K562 (cell line): ENCODE results near the gene CDK5RAP3. TPM values are rescaled to one million over a fixed set of nuclear protein-coding genes. Genes with fewer than 3 reads are reported as not detected.

Source experiments
- ATAC-seq: fragments of 200-7000 bp; cut with Tn5 transposase; 3 replicates; pipeline ENCODE4 v1.9.1; 2020; ENCODE audit warnings: moderate library complexity
- Bru-seq: library from RNA; stranded (reverse); fragments of 400-500 nt; gene quantifications from one replicate; lab custom pipeline; 2021; lab: Mats Ljungman, UMichigan
- BruChase-seq, 2 experiments: library from RNA; stranded (reverse); fragments of 400-500 nt; gene quantifications; one replicate each; lab custom pipeline; 2021; lab: Mats Ljungman, UMichigan
- BruUV-seq: library from RNA; stranded (reverse); fragments of 400-500 nt; replicated peaks from 2 replicates; lab custom pipeline; 2021; lab: Mats Ljungman, UMichigan
- CTCF ChIA-PET: fragments of 300-600 bp; formaldehyde crosslinking; extraction: SDS; loops from one replicate; lab custom pipeline; 2021; ENCODE audit warnings: low intra/inter-chr PET ratio; lab: Yijun Ruan, JAX
- POLR2A ChIA-PET: fragments of 300-600, 350-650 bp; sonication (Branson Sonifier 250); formaldehyde crosslinking; extraction: SDS; loops from one replicate; lab custom pipeline; 2021; ENCODE audit warnings: antibody characterized with exemption, inconsistent platforms; lab: Yijun Ruan, JAX
- DNase-seq, 4 experiments: peaks; one replicate each; pipeline versions ENCODE4 v3.0.0 to v3.0.0-alpha.2; 2011 to 2018; ENCODE audit warnings: low spot score in 3 of 4, mixed read lengths in 3 of 4; ENCODE audit errors: extremely low read depth in 1 of 4
- FAIRE-seq: peaks from 2 replicates; lab custom pipeline; 2011; peaks lifted over from hg19 to GRCh38; lab: Jason Lieb, UNC
- H2AFZ ChIP-seq: 2 replicates; pipeline ENCODE4 v1.6.0; 2011; ENCODE audit warnings: low read depth, low read length, control low read depth, inconsistent platforms
- H3K27ac ChIP-seq: fragments of 200-600 bp; 3 replicates; pipeline ENCODE4 v1.8.0; 2011; ENCODE audit warnings: low read depth, mild to moderate bottlenecking, control low read depth, inconsistent platforms, low read length, moderate library complexity, mixed read lengths; ENCODE audit errors: extremely low read depth
- H3K27me3 ChIP-seq, 2 experiments: fragments of 300-600 bp in 1 of 2; 2 replicates in 1 of 2; 3 replicates in 1 of 2; pipeline versions ENCODE4 v1.6.0 to v1.8.0; 2011; ENCODE audit warnings: inconsistent platforms in 2 of 2, low read length in 2 of 2, mild to moderate bottlenecking in 1 of 2, mixed read lengths in 1 of 2, moderate library complexity in 1 of 2; ENCODE audit not compliant: control insufficient read depth in 2 of 2, insufficient read depth in 2 of 2
- H3K36me3 ChIP-seq: fragments of 300-600 bp; 3 replicates; pipeline ENCODE4 v1.8.0; 2011; ENCODE audit warnings: mild to moderate bottlenecking, low read length, inconsistent platforms; ENCODE audit not compliant: control insufficient read depth, insufficient read depth
- H3K4me1 ChIP-seq, 2 experiments: fragments of 200-600 bp in 1 of 2; replicated peaks in 1 of 2; 2 replicates in 1 of 2; 3 replicates in 1 of 2; pipeline versions ENCODE4 v1.5.1 to v1.8.0; 2011; ENCODE audit warnings: inconsistent platforms in 2 of 2, low read length in 2 of 2, mild to moderate bottlenecking in 1 of 2, mixed read lengths in 1 of 2, moderate library complexity in 1 of 2; ENCODE audit not compliant: control insufficient read depth in 2 of 2, insufficient read depth in 2 of 2
- H3K4me2 ChIP-seq: 2 replicates; pipeline ENCODE4 v1.6.1; 2011; ENCODE audit warnings: low read length, control low read depth, inconsistent platforms, mixed read lengths; ENCODE audit not compliant: insufficient read depth
- H3K4me3 ChIP-seq: fragments of 200-600 bp; sonication (generic), shearing (Covaris generic); 2 replicates; pipeline ENCODE4 v1.5.1; 2016; ENCODE audit warnings: control low read depth, inconsistent platforms
- H3K79me2 ChIP-seq: fragments of 200-600 bp; 3 replicates; pipeline ENCODE4 v1.8.0; 2011; ENCODE audit warnings: low read length, inconsistent platforms; ENCODE audit not compliant: control insufficient read depth, insufficient read depth
- H3K9ac ChIP-seq, 2 experiments: 2 replicates each; pipeline versions ENCODE4 v1.6.0 to v1.6.1; 2011; ENCODE audit warnings: low read depth in 2 of 2, low read length in 2 of 2, control low read depth in 1 of 2, inconsistent platforms in 1 of 2, mild to moderate bottlenecking in 1 of 2, mixed read lengths in 1 of 2; ENCODE audit not compliant: insufficient read depth in 1 of 2
- H3K9me1 ChIP-seq: one replicate; pipeline ENCODE4 v1.6.0; 2011; ENCODE audit warnings: inconsistent platforms, mild to moderate bottlenecking, low read length, moderate library complexity; ENCODE audit not compliant: control insufficient read depth, insufficient read depth
- H3K9me3 ChIP-seq: replicated peaks from 2 replicates; pipeline ENCODE4 v1.5.1; 2011; ENCODE audit warnings: low read depth, low read length, inconsistent platforms; ENCODE audit not compliant: control insufficient read depth, insufficient read depth
- H4K20me1 ChIP-seq: replicated peaks from 2 replicates; pipeline ENCODE4 v1.6.1; 2011; ENCODE audit warnings: low read length, inconsistent platforms, mixed read lengths; ENCODE audit not compliant: control insufficient read depth, insufficient read depth
- CBFB ChIP-seq: sonication (generic); formaldehyde crosslinking; IDR thresholded peaks from 2 replicates; pipeline ENCODE4 v1.4.0; 2020; ENCODE audit warnings: mild to moderate bottlenecking, missing genetic modification reagents
- ELF4 ChIP-seq: fragments of 450-650 bp; formaldehyde crosslinking; IDR thresholded peaks from 2 replicates; pipeline ENCODE4 v1.4.0; 2022; ENCODE audit warnings: missing genetic modification characterization
- EWSR1 ChIP-seq: fragments of 450-650 bp; IDR thresholded peaks from 2 replicates; pipeline ENCODE4 v1.6.1; 2018; ENCODE audit warnings: borderline replicate concordance, mild to moderate bottlenecking, low read depth, moderate library complexity; ENCODE audit not compliant: partially characterized antibody
- MAZ ChIP-seq, 2 experiments: fragments of 450-650 bp in 1 of 2; sonication (generic) in 1 of 2; formaldehyde crosslinking; IDR thresholded peaks in 1 of 2; conservative IDR thresholded peaks in 1 of 2; 2 replicates each; pipeline versions ENCODE4 v1.4.0 to v1.5.0; 2020; ENCODE audit warnings: mild to moderate bottlenecking in 1 of 2, missing genetic modification reagents in 1 of 2
- TBP ChIP-seq: optimal IDR thresholded peaks from 2 replicates; pipeline ENCODE3; 2011; ENCODE audit warnings: low read depth, low read length, improper control_type of control experiment
- TFAM ChIP-seq: fragments of 250-450 bp; sonication (Bioruptor Pico); conservative IDR thresholded peaks from 2 replicates; pipeline ENCODE4 v1.5.0; 2021; ENCODE audit warnings: mild to moderate bottlenecking, moderate library complexity
- TRIM24 ChIP-seq, 2 experiments: fragments of 450-650 bp; IDR thresholded peaks; 2 replicates each; pipeline ENCODE4 v1.6.1; 2016
- ZC3H4 ChIP-seq: sonication (generic); formaldehyde crosslinking; IDR thresholded peaks from 2 replicates; pipeline ENCODE4 v1.9.0; 2021; ENCODE audit warnings: missing genetic modification reagents, borderline replicate concordance
- ZNF134 ChIP-seq: fragments of 250-450 bp; sonication (Bioruptor Pico); conservative IDR thresholded peaks from 2 replicates; pipeline ENCODE4 v1.4.0; 2020
- ZNF224 ChIP-seq: sonication (generic); formaldehyde crosslinking; IDR thresholded peaks from 2 replicates; pipeline ENCODE4 v1.8.0; 2022; ENCODE audit warnings: mild to moderate bottlenecking, missing genetic modification reagents
- ZNF518B ChIP-seq: fragments of 250-450 bp; sonication (Bioruptor Pico); IDR thresholded peaks from 2 replicates; pipeline ENCODE4 v1.5.0; 2021; ENCODE audit warnings: mild to moderate bottlenecking, moderate library complexity
- ZNF77 ChIP-seq: fragments of 250-450 bp; sonication (Bioruptor Pico); IDR thresholded peaks from 2 replicates; pipeline ENCODE4 v1.5.0; 2020
- WGBS: fragments of 100-300 bp; shearing (Covaris generic); methylation state at CpG from one replicate; pipeline ENCODE4 v1.1.6; 2016; ENCODE audit warnings: low coverage, mixed read lengths; ENCODE audit not compliant: insufficient coverage; ENCODE audit errors: missing lambda C conversion rate; 5-methylcytosine and 5-hydroxymethylcytosine counted together
- in situ Hi-C: fragments of 300-500 bp; cut with MboI; formaldehyde crosslinking; loops from 4 replicates; pipeline ENCODE4 v1.15.0; 2018; ENCODE audit warnings: inconsistent platforms, mixed read lengths
- intact Hi-C: fragments of 100-400 bp; cut with micrococcal nuclease; formaldehyde crosslinking; loops from 2 replicates; pipeline ENCODE4 v1.14.2; 2022
- long read RNA-seq, 3 experiments: library from polyadenylated mRNA in 2 of 3; library from RNA in 1 of 3; unstranded in 2 of 3; stranded (forward) in 1 of 3; transcript quantifications; one replicate each; pipeline ENCODE4 v2.0.0, GENCODE V29; 2019 to 2022
- polyA minus RNA-seq, 3 experiments: library from RNA; depleted of rRNA, polyadenylated mRNA; stranded (reverse); fragments of >200 nt; gene quantifications; 2 replicates each; pipeline ENCODE4 v1.2.3, GENCODE V29; 2011
- polyA plus RNA-seq, 8 experiments: library from polyadenylated mRNA; depleted of rRNA in 4 of 8; stranded (reverse) in 5 of 8; unstranded in 3 of 8; fragments of >200 nt; fragmentation: Nextera tagmentation in 2 of 8; fragmentation: Illumina TruSeq in 1 of 8; extraction: Ambion mirVana in 2 of 8; extraction: Trizol in 1 of 8; gene quantifications; 2 replicates each; pipeline versions ENCODE4 v1.2.1 to v1.2.3, GENCODE V29; 2011 to 2014; ENCODE audit warnings: inconsistent platforms in 1 of 8, missing spikeins in 1 of 8
- total RNA-seq, 7 experiments: library from RNA; depleted of rRNA in 6 of 7; stranded (reverse); fragments of >200 nt in 6 of 7; fragmentation: Illumina TruSeq in 2 of 7; extraction: Trizol in 2 of 7; gene quantifications; 2 replicates each; pipeline versions ENCODE4 v1.2.1 to v1.2.3, GENCODE V29; 2011 to 2021; ENCODE audit warnings: low replicate concordance in 1 of 7

Gene CDK5RAP3
- total RNA-seq (2011; cell fraction: chromatin; rRNA removed; ENCODE audit: low replicate concordance), result 452 and 764 TPM in 2 replicates
- total RNA-seq (2011; cell fraction: nucleolus; rRNA removed), result 478 and 540 TPM in 2 replicates
- total RNA-seq (2011; cell fraction: nucleoplasm; rRNA removed), result 403 and 415 TPM in 2 replicates
- total RNA-seq (2014; rRNA removed) (85.0 and 91.5 TPM in 2 replicates), total RNA-seq (2014; rRNA removed; fragmentation: Illumina TruSeq; extraction: Trizol) (70.8 and 71.7 TPM in 2 replicates), total RNA-seq (2015; rRNA removed; fragmentation: Illumina TruSeq; extraction: Trizol) (67.0 and 73.7 TPM in 2 replicates), total RNA-seq (2021) (113 and 131 TPM in 2 replicates), polyA plus RNA-seq (2011; rRNA removed) (132 and 208 TPM in 2 replicates), polyA plus RNA-seq (2014; fragmentation: Illumina TruSeq; extraction: Trizol) (96.7 and 100 TPM in 2 replicates), polyA plus RNA-seq (2014; fragmentation: Nextera tagmentation; extraction: Ambion mirVana) (10 to 100 TPM; 44.2 to 73.0 TPM), polyA plus RNA-seq (2014; rRNA removed) (152 and 202 TPM in 2 replicates), polyA minus RNA-seq (2011; rRNA and poly(A)+ RNA removed) (81.6 and 111 TPM in 2 replicates), Bru-seq, nascent RNA (percentile 69 among the genes with signal in this experiment), BruChase-seq, experiment 1, labeled RNA remaining after a 2-hour chase (percentile 64 among the genes with signal in this experiment), BruChase-seq, experiment 2, labeled RNA remaining after a 6-hour chase (percentile 72 among the genes with signal in this experiment)
- 78.0 and 96.3 TPM in 2 replicates for polyA plus RNA-seq (2011; cell fraction: cytosol; rRNA removed)
- 1,392 and 1,556 TPM in 2 replicates for polyA plus RNA-seq (2011; cell fraction: nucleus; rRNA removed)
- polyA plus RNA-seq (2012), result 134 and 270 TPM in 2 replicates
- 35.1 and 37.0 TPM in 2 replicates for polyA minus RNA-seq (2011; cell fraction: cytosol; rRNA and poly(A)+ RNA removed)
- polyA minus RNA-seq (2011; cell fraction: nucleus; rRNA and poly(A)+ RNA removed), result 206 and 291 TPM in 2 replicates
- long read RNA-seq, experiment 1, transcript CDK5RAP3-231 (12 exons, 2,759 nt), result minor isoform, 5 of 181 reads
- long read RNA-seq, experiment 1, transcript CDK5RAP3-201 (14 exons, 1,866 nt), result major isoform, 125 of 181 reads
- long read RNA-seq, experiment 1, partial matches to known transcripts, result 25 of 181 reads
- long read RNA-seq, experiment 1, other reads (novel, unspliced or antisense), result 26 of 181 reads
- long read RNA-seq, experiment 2, transcript CDK5RAP3-218 (13 exons, 1,957 nt), result minor isoform, 6 of 55 reads
- long read RNA-seq, experiment 2, transcript CDK5RAP3-236 (14 exons, 1,862 nt), result major isoform, 21 of 55 reads
- long read RNA-seq, experiment 2, partial matches to known transcripts, result 13 of 55 reads
- long read RNA-seq, experiment 2, other reads (novel, unspliced or antisense), result 14 of 55 reads
- long read RNA-seq, experiment 3, transcript CDK5RAP3-201 (14 exons, 1,866 nt), result major isoform, 73 of 96 reads
- long read RNA-seq, experiment 3, partial matches to known transcripts, result 15 of 96 reads
- long read RNA-seq, experiment 3, other reads (novel, unspliced or antisense), result 4 of 96 reads

GRCh38 chr17:47970725-47971499 is at the start of gene CDK5RAP3:
Gene CDK5RAP3 (plus strand): TSS chr17:47971113. CDS start chr17:47971147, 34 bp downstream.
- H3K27me3 ChIP-seq, result no peaks in the 10 kb centered on the region
- H3K27ac ChIP-seq, result peak within 1 kb of the TSS; percentile 84
- H3K4me1 ChIP-seq, result peaks cover 20 to 31% of the 10 kb centered on the region in 2 experiments; a peak in 4 of 5 replicates
- peak within 1 kb of the TSS; percentile 72 to 93 for H3K9ac ChIP-seq
- DNase-seq (peak; percentile 97 to 100 (median 98)), FAIRE-seq (peak; percentile 100), ATAC-seq (peak; percentile 99)
- POLR2A ChIA-PET, result interaction anchor here (0.6 to 2.3 kb wide), 30 partner anchors 8 to 897 kb away, joined by 3 to 18 read pairs (median 4); partner anchors contain the start of genes LRRC46, MRPL10, NFE2L1 and PNPO
- H3K4me3 ChIP-seq, result peak within 1 kb of the TSS; percentile 54
- no peaks in the 10 kb centered on the region for H3K9me1 ChIP-seq
- H2AFZ ChIP-seq, result peak within 1 kb of the TSS; percentile 99
- CTCF ChIA-PET, result interaction anchor here (0.6 to 1.8 kb wide), 3 partner anchors 22 to 81 kb away, joined by 3 to 6 read pairs (median 3); no protein-coding TSS in a partner anchor
- peaks cover 38% of the 10 kb centered on the region for H3K36me3 ChIP-seq
- H3K79me2 ChIP-seq, result peaks cover 19% of the 10 kb centered on the region
- intact Hi-C loops (loop anchor here (1.0 kb wide), 2 partner anchors 22 to 76 kb away; no protein-coding TSS in a partner anchor), in situ Hi-C loops (no loop called here)
- TSS peak; percentile 78 for BruUV-seq
- 0% methylated on average over 37 of the region's 62 CpGs for WGBS
- peak within 1 kb of the TSS; percentile 89 for H3K4me2 ChIP-seq
- H3K9me3 ChIP-seq, result no peaks in the 10 kb centered on the region
- no peaks in the 10 kb centered on the region for H4K20me1 ChIP-seq
- no peak for TF ChIP-seq EWSR1
- no peak for TF ChIP-seq ZNF518B
- TF ChIP-seq CBFB (CRISPR knock-in tag), result peak; percentile 83; the same call in 1 of the 2 replicates
- TF ChIP-seq ZNF77 (CRISPR knock-in tag), result no peak
- no peak for TF ChIP-seq ZNF134 (CRISPR knock-in tag)
- peak; percentile 67 for TF ChIP-seq TBP
- peak in 1 of 2 experiments; percentile 55; a peak in 1 of 4 replicates for TF ChIP-seq TRIM24 (IDR thresholded peaks at IDR 0.05)
- TF ChIP-seq ZC3H4 (CRISPR knock-in tag), result 0 out of 2 replicates have a peak, but pooled peaks have one; percentile 14
- TF ChIP-seq MAZ (CRISPR knock-in tag; conservative IDR thresholded peaks at IDR 0.05 in 1 of 2, IDR thresholded peaks at IDR 0.05 in 1 of 2), result peak; percentile 84 to 88
- TF ChIP-seq TFAM, result no peak
- peak; percentile 53; the same call in 1 of the 2 replicates for TF ChIP-seq ZNF224
- TF ChIP-seq ELF4 (CRISPR knock-in tag), result peak; percentile 88
